ENCODE measurements around the gene ATP4B. TPM values are rescaled to one million over a fixed set of nuclear protein-coding genes. Genes with fewer than 3 reads are reported as not detected.

Gene ATP4B
- total and polyA plus RNA-seq, 3 experiments from 2014 or later, result not detected

- Mint-ChIP-seq H3K4me3 (no peak overlapping the region), H3K9me3 (no peaks in the 10 kb centered on the region), H3K36me3 (peaks cover 6 to 27% (median 7%) of the 10 kb centered on the region in 3 donors), H3K4me1 (peaks cover 13 to 43% (median 31%) of the 10 kb centered on the region in 3 donors), H3K27ac (no peak overlapping the region), H3K27me3 (no peaks in the 10 kb centered on the region)
- CTCF ChIA-PET, result no interaction called here
- Histone ChIP-seq H3K4me3 (ENCODE audit: low read length) (no peak overlapping the region), H3K27me3 (ENCODE audit: insufficient read depth, low read length, poor library complexity, severe bottlenecking) (no peaks in the 10 kb centered on the region), H3K9me3 (ENCODE audit: low read length) (no peaks in the 10 kb centered on the region), H3K4me1 (ENCODE audit: insufficient read depth, low read length) (no peaks in the 10 kb centered on the region), H3K27ac (ENCODE audit: low read depth, low read length) (no peak overlapping the region), H3K36me3 (ENCODE audit: insufficient read depth, low read length) (no peaks in the 10 kb centered on the region)
- DNase-seq, result no peak
- POLR2A ChIA-PET, result no interaction called here
Observed at GRCh38 chr13:113601166-113602070, 56.6 kb downstream of the ATP4B start.

GRCh38 chr13:113599391-113599790 lies 58.6 kb downstream of the ATP4B start:
- Histone ChIP-seq H3K27ac (ENCODE audit: low read depth, low read length) (no peak overlapping the region), H3K27me3 (ENCODE audit: insufficient read depth, low read length, poor library complexity, severe bottlenecking) (no peaks in the 10 kb centered on the region), H3K36me3 (ENCODE audit: insufficient read depth, low read length) (peaks cover 8% of the 10 kb centered on the region), H3K4me1 (ENCODE audit: insufficient read depth, low read length) (no peaks in the 10 kb centered on the region), H3K4me3 (ENCODE audit: low read length) (no peak overlapping the region), H3K9me3 (ENCODE audit: low read length) (no peaks in the 10 kb centered on the region)
- H3K27ac Mint-ChIP-seq, result no peak overlapping the region
- ChIA-PET POLR2A (no interaction called here), CTCF (no interaction called here)
- no peaks in the 10 kb centered on the region for H3K27me3 Mint-ChIP-seq
- no peak overlapping the region for H3K4me3 Mint-ChIP-seq
- DNase-seq, result peak in 1 of 5 donors; percentile 9
- H3K36me3 Mint-ChIP-seq, result peaks cover 6 to 36% (median 9%) of the 10 kb centered on the region in 3 donors
- peaks cover 7 to 26% (median 24%) of the 10 kb centered on the region in 3 donors for H3K4me1 Mint-ChIP-seq
- H3K9me3 Mint-ChIP-seq, result no peaks in the 10 kb centered on the region

Other genes starting within 250 kb of the ATP4B start
- gene ADPRHL1, start 204.7 kb downstream of the ATP4B start, total RNA-seq, result under 1 TPM; 0.84 to 0.85 TPM
- gene ADPRHL1, start 204.7 kb downstream of the ATP4B start, polyA plus RNA-seq, result 0.56 TPM
- 10 to 100 TPM; 16.2 to 16.8 TPM for gene DCUN1D2, start 167.5 kb downstream of the ATP4B start, total RNA-seq
- gene DCUN1D2, start 167.5 kb downstream of the ATP4B start, polyA plus RNA-seq, result 8.8 TPM
- 100 to 1,000 TPM; 176 to 184 TPM for gene TFDP1, start 73.4 kb downstream of the ATP4B start, total RNA-seq
- gene TFDP1, start 73.4 kb downstream of the ATP4B start, polyA plus RNA-seq, result 59.6 TPM
- not detected for gene GRK1, start 9.0 kb upstream of the ATP4B start, total RNA-seq
- not detected for gene GRK1, start 9.0 kb upstream of the ATP4B start, polyA plus RNA-seq
- under 1 TPM; 0.57 to 0.69 TPM for gene TMEM255B, start 101.0 kb upstream of the ATP4B start, total RNA-seq
- not detected for gene TMEM255B, start 101.0 kb upstream of the ATP4B start, polyA plus RNA-seq
- under 1 TPM; 0.42 to 0.50 TPM for gene GAS6, start 205.9 kb upstream of the ATP4B start, total RNA-seq
- 0.47 TPM for gene GAS6, start 205.9 kb upstream of the ATP4B start, polyA plus RNA-seq

Data from CD8-positive, alpha-beta memory T cell (primary cell).